Activated CD8-positive, alpha-beta memory T cell treated with anti-CD3 and anti-CD28 coated beads, Interleukin-2, amount 50 U/mL, for 4 hours (primary cell): ENCODE data around the gene LAMA5.

Source experiments
- DNase-seq: peaks from one replicate; pipeline ENCODE4 v3.0.0-alpha.2; 2020

LAMA5 gene

DNA sequence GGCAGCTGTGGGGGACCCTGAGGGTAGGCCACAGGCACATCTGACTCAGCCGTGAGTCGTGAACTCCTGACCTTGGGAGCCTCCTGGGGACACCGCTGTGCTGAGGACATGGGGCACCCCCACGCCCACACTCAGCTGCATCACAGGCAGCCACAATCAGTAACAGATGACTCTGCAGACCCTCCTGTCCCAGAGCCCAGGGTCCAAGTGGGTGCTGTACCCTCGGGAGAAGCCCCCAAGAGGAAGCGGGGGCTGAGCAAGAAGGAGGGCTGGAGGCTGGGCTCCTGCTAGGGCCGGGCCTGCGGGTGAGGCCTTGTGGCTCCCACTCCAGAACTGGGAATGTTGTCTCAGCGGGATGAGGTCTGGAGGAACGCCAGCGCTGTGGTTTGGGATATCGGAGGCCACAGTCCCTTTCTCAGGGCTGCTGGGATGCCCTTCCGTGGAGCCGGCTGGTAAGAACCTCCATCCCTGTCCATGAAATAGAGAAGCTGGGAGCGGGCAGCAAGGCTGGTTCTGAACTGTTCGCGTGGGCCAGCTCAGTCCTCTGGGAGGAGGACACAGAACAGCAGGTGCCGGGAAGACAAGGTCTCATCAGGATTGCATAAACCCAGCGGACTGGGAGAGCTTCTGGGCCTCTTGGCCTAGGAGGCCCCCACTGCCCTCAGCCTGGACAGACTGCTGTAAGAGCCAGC is 3.1 kb upstream of the LAMA5 start:
- no peak for DNase-seq

DNA sequence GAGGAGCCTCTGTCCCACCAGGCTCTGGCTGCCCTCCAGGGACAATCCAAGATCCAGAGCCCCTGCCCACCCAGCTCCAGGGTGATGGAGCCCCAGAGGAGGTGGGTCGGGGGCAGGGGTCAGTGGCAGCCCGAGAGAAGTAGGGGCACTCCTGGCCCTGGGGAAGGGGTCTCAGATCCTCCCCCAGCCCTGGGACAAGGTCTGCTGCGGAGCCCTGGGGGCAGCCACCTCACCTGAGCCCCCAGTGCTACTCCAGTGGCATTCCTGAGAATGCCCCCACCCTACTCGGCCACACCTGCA is 2.7 kb upstream of the LAMA5 start:
- DNase-seq, result no peak

DNA sequence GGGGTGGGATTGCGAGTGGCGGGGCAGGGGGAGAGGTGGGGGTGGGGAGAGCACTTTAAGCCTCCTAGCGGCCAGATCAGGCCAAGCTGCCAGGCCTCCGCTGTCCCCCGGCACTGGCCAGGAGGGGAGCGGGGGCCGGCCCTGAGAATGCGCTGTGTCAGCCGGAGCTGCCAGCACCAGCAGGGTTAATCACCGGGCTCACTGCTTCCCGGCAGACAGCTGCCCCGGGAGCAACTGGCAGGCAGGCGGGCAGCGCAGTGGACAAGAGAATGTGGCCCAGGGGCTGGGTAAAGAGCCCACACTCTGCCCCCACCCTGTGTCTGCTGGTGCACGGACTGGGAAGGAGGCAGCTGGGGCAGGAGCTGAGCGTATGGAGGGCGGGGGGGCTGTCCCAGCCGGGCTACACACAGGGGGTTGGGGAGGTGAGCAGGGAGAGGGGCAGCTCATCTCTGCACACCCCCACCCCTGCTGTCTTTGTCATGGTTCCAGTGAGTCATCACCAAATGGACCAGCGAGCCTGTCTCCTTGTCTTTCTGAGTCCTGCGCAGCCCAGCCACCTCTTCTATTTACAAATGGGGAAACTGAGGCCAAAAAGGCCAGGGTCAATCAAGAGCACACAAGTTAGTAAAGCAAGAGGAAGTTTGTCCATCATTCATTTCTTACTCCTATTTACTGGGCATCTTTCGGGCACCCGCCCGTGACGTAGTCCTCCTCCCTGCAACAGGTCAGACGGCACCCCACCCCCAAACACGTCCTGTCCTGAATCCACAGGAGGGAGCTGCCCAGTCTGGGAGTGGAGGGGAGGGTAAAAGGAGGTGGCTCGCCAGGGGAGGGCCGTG is 2.1 kb upstream of the LAMA5 start:
- DNase-seq, result no peak

GRCh38 chr20:62368392-62368975 is 1.4 kb upstream of the LAMA5 start:
- DNase-seq, result no peak

GRCh38 chr20:62367633-62368391 is 700 bp upstream of the LAMA5 start:
- DNase-seq, result no peak

DNA sequence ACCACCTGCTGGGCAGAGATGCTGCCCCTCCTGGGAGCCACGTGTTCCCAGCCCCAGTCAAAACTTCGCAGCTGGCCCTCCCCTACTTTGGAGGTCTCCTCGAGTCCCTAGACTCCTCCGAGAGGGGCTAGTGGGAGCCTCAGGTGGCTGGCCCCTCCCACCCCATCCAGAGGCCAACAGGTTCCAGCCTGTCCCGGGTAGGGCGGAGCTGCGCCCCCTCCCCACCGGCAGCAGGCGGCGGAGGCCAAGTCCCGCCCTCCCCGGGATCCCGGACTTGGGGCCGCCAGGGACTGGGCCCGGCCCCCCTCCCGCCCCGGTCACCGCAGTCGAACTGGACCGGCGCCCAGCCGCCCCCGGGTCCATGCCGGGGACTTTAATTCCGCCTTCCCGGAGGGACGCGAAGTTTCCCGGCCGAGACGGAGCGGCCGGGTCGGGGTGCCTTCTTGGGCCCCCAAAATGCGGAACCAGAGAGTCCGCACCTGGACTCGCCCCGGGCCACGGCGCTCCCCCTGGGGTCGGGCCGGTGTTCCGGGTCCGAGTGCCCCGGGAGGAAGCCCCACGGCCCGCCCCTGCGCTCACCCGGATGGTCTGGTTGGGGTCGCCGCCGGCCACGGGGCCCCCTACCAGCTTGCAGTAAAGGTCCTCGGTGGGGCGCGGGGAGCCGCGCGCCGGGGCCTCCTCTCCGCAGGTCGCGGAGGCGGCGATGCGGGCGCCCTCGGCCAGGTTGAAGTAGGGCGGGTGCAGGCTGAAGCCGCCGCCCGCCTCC is 559 bp downstream of the LAMA5 start:
- no peak for DNase-seq

DNA sequence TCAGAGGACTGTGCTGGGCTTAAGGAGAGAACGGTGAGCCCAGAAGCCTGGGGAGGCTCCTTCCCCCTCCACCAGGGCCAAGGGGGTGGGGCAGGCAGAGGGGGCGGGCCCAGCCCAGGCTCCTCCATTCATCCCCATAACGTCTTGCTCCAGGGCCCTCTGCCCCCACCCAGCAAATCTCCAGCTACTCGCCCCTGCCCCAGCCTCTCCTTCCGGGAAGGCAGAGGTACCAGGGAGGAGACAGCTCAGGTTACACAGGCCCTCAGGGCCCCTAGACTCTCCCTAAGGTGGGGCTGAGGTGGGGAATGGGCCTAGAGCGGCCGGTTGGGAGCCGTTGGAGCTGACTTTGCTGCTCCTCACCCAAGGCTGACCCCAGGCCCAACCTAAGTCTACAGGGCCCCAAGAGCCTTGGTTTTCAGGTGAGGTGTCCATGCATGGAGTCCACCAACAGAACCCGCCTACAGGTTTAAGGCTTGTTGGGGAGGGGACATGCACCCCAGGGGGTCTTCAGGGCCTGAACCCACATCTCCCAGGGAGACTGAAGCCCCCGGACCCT is 1.2 kb downstream of the LAMA5 start:
- no peak for DNase-seq

DNA sequence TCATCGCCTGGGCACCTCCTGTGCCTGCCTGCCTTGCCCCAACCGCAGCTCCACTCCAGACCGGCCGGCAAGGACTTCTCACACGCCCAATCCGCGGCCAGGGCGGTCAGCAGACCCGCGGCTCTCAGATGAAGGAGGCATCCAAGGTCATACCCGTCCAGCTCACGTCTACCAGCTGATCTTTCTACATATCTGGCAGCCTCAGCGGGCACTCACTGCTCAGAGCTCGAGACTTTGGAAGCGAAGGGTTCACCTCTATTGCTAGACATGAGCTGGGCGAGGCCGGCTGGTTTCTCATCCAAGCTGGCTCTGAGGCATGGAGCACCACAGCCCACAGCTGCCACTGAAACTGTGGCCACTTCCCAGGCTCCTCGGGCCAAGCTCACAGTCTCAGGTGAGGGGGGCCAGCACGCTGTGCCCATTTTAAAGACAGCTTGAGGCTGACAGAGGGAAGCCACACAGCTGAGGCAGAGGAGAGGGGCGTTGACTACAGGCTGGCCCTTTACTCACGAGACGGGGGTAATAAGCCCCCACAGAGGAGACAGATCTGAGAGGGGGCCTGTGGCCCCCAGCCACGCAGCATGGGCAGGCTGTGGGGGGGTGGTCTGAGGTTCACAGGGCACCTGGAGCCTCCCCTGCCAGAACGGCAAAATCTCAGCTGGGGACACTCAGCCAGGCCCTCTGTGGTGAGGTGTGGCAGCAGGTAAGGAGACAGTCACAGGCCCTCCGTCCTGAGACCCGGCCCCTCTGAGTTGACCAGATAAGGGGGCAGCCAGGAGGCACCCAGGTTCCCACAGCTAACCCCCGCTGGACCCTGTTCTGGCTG is 2.0 kb downstream of the LAMA5 start:
- no peak for DNase-seq

DNA sequence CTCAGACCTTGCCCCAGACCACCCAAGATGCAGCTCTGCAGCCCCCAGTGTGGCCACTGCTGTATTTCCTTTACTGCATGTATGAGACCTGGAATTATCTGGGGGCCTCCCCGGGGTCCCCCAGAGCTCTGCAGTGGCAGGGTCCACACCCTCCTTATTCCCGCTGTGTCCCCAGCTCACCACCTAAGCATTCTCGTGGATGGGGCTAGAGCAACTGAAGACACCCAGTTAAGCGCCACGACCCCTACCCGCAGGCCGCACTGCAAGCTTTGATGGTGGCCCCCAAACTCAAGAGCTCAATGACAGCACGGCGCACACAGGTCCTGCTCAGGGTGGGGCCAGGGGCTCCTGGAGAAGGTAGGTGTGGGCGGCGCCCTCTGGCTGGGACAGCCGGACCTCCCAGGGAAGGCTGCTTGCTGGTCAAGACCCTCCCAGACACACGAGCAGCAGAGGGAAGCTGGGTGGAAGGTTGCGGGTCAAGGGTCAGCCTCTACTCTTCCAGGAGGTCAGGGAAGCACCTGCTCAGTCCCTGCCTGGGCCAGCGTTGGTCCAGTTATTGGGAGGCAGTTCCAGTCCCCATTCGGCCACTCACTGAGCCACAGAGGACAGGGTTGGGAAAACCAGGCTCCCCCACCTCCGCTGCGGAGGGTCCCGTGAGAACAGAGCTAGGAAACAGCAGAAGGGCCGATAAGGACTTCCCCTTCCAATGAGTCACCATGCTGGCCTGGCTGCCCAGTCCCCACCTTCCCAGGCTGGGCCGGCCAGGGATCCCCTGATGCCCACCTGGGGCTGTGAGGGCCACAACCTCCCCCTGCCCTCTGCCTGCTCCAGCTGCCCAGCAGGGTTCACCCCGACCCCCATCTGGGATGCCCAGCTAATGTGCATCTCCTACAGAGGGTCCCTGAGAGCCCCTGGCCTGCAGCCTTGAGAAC is 2.9 kb downstream of the LAMA5 start:
- no peak for DNase-seq

- DNase-seq, result no peak
Measured at GRCh38 chr20:62362991-62363919, 3.9 kb downstream of the LAMA5 start.

- DNase-seq, result no peak
Measured at GRCh38 chr20:62362590-62362940, 4.5 kb downstream of the LAMA5 start.

- no peak for DNase-seq
Measured at GRCh38 chr20:62361799-62362589, 5.1 kb downstream of the LAMA5 start.

GRCh38 chr20:62360854-62361798 is 6.0 kb downstream of the LAMA5 start:
- DNase-seq, result no peak

DNA sequence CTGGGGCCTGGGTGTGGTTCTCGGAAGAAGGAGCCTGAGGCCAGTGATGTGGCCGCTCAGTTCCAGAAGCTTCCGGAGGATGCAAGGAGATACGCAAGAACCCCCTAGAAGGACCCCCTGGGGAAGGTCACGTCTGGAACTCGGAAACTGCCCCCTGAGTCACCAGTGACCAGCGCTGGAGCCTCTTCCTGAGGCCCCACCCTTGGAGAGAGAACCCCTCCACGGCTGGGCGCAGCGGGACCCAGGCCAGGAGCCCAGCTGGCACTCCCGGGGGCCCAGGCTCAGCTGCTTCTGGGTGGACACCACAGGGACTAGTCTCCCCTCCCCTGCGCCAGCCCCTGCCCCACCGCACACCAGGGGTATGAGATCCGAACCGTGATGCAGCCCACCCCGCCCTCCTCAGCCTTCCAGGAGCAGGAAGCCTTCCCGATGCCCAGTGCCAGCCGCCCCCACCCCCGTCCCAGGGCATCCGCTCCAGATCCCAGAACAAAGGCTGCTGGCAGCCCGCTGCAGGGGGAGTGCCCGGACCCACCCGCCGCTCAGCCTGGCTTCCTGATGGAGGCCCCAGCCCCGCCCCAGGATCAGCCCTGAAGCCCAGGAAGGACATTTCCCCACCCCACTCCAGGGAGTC is 7.5 kb downstream of the LAMA5 start:
- DNase-seq, result no peak

DNA sequence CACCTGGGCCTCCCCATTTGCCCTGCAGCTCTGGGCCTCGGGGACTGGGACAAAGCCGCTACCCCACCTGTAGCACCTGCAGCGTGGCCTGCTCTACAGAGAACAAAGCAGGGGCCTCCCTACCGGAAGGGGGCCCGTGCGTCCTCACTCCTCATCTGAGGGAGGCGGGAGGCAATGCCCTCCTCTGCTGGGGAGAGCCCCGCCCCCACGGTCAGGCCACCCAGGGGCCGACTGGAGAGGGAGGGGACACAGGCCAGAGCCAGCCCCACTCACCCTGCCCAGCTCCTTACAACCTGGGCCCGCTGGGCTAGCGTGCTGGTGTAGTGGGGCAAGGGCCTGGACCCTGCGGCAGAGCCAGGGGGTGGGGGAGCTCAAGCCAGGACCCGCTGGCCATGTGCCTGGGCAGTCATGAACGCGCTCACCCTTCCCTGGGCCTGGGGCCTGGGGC is 8.0 kb downstream of the LAMA5 start:
- no peak for DNase-seq

GRCh38 chr20:62358171-62359042 is 8.7 kb downstream of the LAMA5 start:
- DNase-seq, result no peak
